ENCODE measurements around the gene PASD1.

DNA sequence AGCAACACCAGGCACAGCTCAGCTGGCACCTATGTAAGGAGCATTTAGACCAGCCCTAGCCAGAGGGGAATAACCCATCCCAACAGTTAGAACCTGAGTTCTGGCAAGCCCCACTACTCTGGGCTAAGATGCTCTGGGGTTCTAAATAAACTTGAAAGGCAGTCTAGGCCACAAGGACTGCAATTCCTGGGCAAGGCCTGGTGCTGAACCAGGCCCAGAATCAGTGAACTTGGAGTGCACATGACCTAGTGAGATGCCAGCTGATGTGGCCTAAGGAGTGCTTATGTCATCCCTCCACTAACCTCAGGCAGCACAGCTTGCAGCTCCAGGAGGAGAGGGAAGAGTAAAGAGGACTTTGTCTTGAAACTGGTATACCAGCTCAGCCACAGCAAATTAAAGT is 124.2 kb downstream of the PASD1 start:
- TF ChIP-seq POLR2A (IDR thresholded peaks at IDR 0.05; ENCODE audit: low read length) (no peak), GATA1 (IDR thresholded peaks at IDR 0.05; ENCODE audit: low read depth, low read length) (no peak)
